ENCODE measurements around the gene HSPA1L.

Gene HSPA1L

DNA sequence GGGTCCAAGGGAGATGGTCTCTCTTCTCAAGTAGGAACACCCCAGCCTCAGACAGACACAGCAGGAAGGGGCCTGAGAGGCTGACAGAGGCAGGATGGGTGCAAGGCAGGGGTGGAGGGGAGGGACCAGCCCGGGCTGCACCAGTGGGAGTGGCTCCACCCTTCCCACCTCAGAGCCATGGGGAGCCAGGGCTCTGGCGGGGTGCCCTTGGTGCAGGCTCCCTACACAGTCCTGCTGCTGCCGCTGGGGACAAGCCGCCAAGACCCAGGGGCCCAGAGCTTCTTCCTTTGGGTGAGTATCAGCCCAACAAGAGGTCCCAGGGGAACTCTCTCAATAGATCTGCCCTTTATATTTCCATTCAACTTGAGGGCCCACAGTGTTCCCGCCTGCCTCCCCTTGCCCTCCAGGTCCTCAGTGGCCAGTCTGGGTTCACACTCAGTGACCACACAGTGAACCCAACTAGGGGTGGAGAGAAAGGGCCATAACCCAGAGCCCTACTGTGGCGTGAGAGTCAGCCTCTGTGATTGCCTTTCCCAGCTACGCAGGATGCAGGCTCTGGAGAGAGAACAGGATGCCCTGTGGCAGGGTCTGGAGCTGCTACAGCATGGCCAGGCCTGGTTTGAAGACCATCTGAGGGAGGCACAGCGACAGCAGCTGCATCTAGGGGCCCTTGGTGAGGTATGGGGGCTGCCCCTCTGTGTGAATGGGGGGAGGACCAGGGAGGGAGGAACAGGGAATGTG is 52.0 kb downstream of the HSPA1L start:
- H3K27ac ChIP-seq (ENCODE audit: low read length, poor library complexity, severe bottlenecking) = no peak overlapping the region
- no peak for DNase-seq
- no peaks in the 10 kb centered on the region for H3K79me1 ChIP-seq (replicated peaks; ENCODE audit: low read length, poor library complexity, severe bottlenecking)
- H3K4me3 ChIP-seq (ENCODE audit: insufficient read depth in 1 of 2, low read depth in 1 of 2, low read length in 2 of 2) = no peak overlapping the region
- H2AK5ac ChIP-seq (ENCODE audit: low read length, severe bottlenecking) = peak overlapping the region; percentile 53
- no peak overlapping the region for H3K23ac ChIP-seq (ENCODE audit: low read length in 2 of 2)
- H2BK5ac ChIP-seq (ENCODE audit: low read depth, low read length, poor library complexity, severe bottlenecking) = no peak overlapping the region
- H3K4me2 ChIP-seq (ENCODE audit: low read length, poor library complexity, severe bottlenecking) = no peak overlapping the region
- H3K14ac ChIP-seq (ENCODE audit: low read length in 2 of 2) = peak overlapping the region in 1 of 2 experiments; percentile 61
- peak overlapping the region; percentile 64 for H2BK120ac ChIP-seq (ENCODE audit: low read depth, low read length)
- peaks cover 12% of the 10 kb centered on the region for H3K4me1 ChIP-seq (ENCODE audit: control insufficient read depth, insufficient read depth, low read depth, low read length)
- peak overlapping the region; percentile 47 for H3K9ac ChIP-seq (ENCODE audit: low read length)
- H3K27me3 ChIP-seq (ENCODE audit: control insufficient read depth in 1 of 2, insufficient read depth in 1 of 2, low read length in 2 of 2) = peaks cover 0 to 6% of the 10 kb centered on the region in 2 experiments
- peak overlapping the region; percentile 94 for H4K8ac ChIP-seq (ENCODE audit: low read length)
- WGBS = 84% methylated on average over 8 of the region's 8 CpGs
- peak overlapping the region; percentile 20 for H2AFZ ChIP-seq (ENCODE audit: low read depth, low read length)
- H3K4ac ChIP-seq (ENCODE audit: low read depth in 1 of 2, low read length in 2 of 2) = peak overlapping the region; percentile 42 to 78
- peak overlapping the region; percentile 36 for H2BK15ac ChIP-seq (ENCODE audit: low read depth, poor library complexity, severe bottlenecking)
- peak overlapping the region; percentile 98 for H4K91ac ChIP-seq (ENCODE audit: low read length)
- H3K18ac ChIP-seq (ENCODE audit: low read depth in 1 of 2, low read length in 2 of 2) = peak overlapping the region; percentile 80 to 84
- no peaks in the 10 kb centered on the region for H3K9me3 ChIP-seq (ENCODE audit: control insufficient read depth, low read length)
- peaks cover 15 to 27% of the 10 kb centered on the region in 2 experiments for H3K36me3 ChIP-seq (ENCODE audit: control insufficient read depth in 1 of 2, insufficient read depth in 2 of 2, low read depth in 1 of 2, low read length in 2 of 2)
- H2BK12ac ChIP-seq (ENCODE audit: low read length in 2 of 2) = peak overlapping the region; percentile 59 to 83

DNA sequence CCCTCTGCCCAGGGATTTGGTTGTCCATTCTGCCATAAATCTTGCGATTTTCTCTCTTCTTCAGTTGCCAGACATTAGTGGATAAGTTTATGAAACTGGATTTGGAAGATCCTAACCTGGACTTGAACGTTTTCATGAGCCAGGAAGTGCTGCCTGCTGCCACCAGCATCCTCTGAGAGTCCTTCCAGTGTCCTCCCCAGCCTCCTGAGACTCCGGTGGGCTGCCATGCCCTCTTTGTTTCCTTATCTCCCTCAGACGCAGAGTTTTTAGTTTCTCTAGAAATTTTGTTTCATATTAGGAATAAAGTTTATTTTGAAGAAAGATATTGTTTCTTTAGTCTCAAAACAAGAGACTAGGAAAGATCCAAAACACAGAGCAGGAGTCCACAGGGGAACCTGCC is 52.7 kb downstream of the HSPA1L start, which contains the start of gene SAPCD1:
TSS of gene SAPCD1 (plus strand) at position 301 of the 400 bp plus-strand sequence. CDS start 399 bp downstream, outside the sequence.
- no peaks in the 10 kb centered on the region for H3K9me3 ChIP-seq (ENCODE audit: control insufficient read depth, low read length)
- H3K27me3 ChIP-seq (ENCODE audit: control insufficient read depth in 1 of 2, insufficient read depth in 1 of 2, low read length in 2 of 2) = peaks cover 0 to 6% of the 10 kb centered on the region in 2 experiments
- no peak within 1 kb of the TSS for H2BK5ac ChIP-seq (ENCODE audit: low read depth, low read length, poor library complexity, severe bottlenecking)
- peak within 1 kb of the TSS; percentile 42 to 78 for H3K4ac ChIP-seq (ENCODE audit: low read depth in 1 of 2, low read length in 2 of 2)
- WGBS = 87% methylated on average over 3 of the region's 4 CpGs
- peak within 1 kb of the TSS in 1 of 2 experiments; percentile 61 for H3K14ac ChIP-seq (ENCODE audit: low read length in 2 of 2)
- H3K9ac ChIP-seq (ENCODE audit: low read length) = peak within 1 kb of the TSS; percentile 47
- no peak within 1 kb of the TSS for H3K4me3 ChIP-seq (ENCODE audit: insufficient read depth in 1 of 2, low read depth in 1 of 2, low read length in 2 of 2)
- peaks cover 15 to 27% of the 10 kb centered on the region in 2 experiments for H3K36me3 ChIP-seq (ENCODE audit: control insufficient read depth in 1 of 2, insufficient read depth in 2 of 2, low read depth in 1 of 2, low read length in 2 of 2)
- peak within 1 kb of the TSS; percentile 36 for H2BK15ac ChIP-seq (ENCODE audit: low read depth, poor library complexity, severe bottlenecking)
- peak within 1 kb of the TSS; percentile 94 for H4K8ac ChIP-seq (ENCODE audit: low read length)
- peak within 1 kb of the TSS; percentile 59 to 83 for H2BK12ac ChIP-seq (ENCODE audit: low read length in 2 of 2)
- H2BK120ac ChIP-seq (ENCODE audit: low read depth, low read length) = peak within 1 kb of the TSS; percentile 64
- H2AFZ ChIP-seq (ENCODE audit: low read depth, low read length) = peak within 1 kb of the TSS; percentile 20
- peaks cover 12% of the 10 kb centered on the region for H3K4me1 ChIP-seq (ENCODE audit: control insufficient read depth, insufficient read depth, low read depth, low read length)
- H2AK5ac ChIP-seq (ENCODE audit: low read length, severe bottlenecking) = peak within 1 kb of the TSS; percentile 53
- no peak within 1 kb of the TSS for H3K27ac ChIP-seq (ENCODE audit: low read length, poor library complexity, severe bottlenecking)
- no peak within 1 kb of the TSS for H3K4me2 ChIP-seq (ENCODE audit: low read length, poor library complexity, severe bottlenecking)
- H3K79me1 ChIP-seq (replicated peaks; ENCODE audit: low read length, poor library complexity, severe bottlenecking) = no peaks in the 10 kb centered on the region
- no peak for DNase-seq
- peak within 1 kb of the TSS; percentile 98 for H4K91ac ChIP-seq (ENCODE audit: low read length)
- peak within 1 kb of the TSS; percentile 80 to 84 for H3K18ac ChIP-seq (ENCODE audit: low read depth in 1 of 2, low read length in 2 of 2)
- no peak within 1 kb of the TSS for H3K23ac ChIP-seq (ENCODE audit: low read length in 2 of 2)

DNA sequence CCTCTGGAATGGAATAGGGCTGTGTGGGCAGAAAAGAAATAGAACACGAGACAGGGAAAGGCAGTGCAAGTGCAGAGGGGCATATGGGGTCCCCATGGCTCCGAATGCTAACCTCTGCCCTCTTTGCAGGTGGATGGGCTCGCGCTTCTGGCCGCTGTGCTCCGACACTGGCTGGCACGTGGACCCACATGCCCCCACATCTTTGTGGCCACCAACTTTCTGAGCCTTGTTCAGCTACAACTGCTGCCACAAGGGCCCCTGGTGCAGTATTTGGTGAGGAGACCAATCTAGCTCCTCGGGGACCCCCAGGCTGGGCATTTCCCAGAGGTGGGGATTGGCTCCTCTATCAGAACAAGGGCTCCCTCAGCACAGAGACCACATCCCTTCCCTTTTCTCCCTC is 53.7 kb downstream of the HSPA1L start:
- Histone ChIP-seq H3K18ac (ENCODE audit: low read depth in 1 of 2, low read length in 2 of 2) (no peak overlapping the region), H3K9me3 (ENCODE audit: control insufficient read depth, low read length) (no peaks in the 10 kb centered on the region), H3K36me3 (ENCODE audit: control insufficient read depth in 1 of 2, insufficient read depth in 2 of 2, low read depth in 1 of 2, low read length in 2 of 2) (peaks cover 15 to 27% of the 10 kb centered on the region in 2 experiments), H3K4ac (ENCODE audit: low read depth in 1 of 2, low read length in 2 of 2) (no peak overlapping the region), H3K27me3 (ENCODE audit: control insufficient read depth in 1 of 2, insufficient read depth in 1 of 2, low read length in 2 of 2) (peaks cover 0 to 5% of the 10 kb centered on the region in 2 experiments), H2BK12ac (ENCODE audit: low read length in 2 of 2) (no peak overlapping the region), H3K4me2 (ENCODE audit: low read length, poor library complexity, severe bottlenecking) (no peak overlapping the region), H3K79me1 (replicated peaks; ENCODE audit: low read length, poor library complexity, severe bottlenecking) (no peaks in the 10 kb centered on the region), H2BK15ac (ENCODE audit: low read depth, poor library complexity, severe bottlenecking) (no peak overlapping the region), H2BK5ac (ENCODE audit: low read depth, low read length, poor library complexity, severe bottlenecking) (no peak overlapping the region), H3K4me1 (ENCODE audit: control insufficient read depth, insufficient read depth, low read depth, low read length) (peaks cover 6% of the 10 kb centered on the region), H4K8ac (ENCODE audit: low read length) (no peak overlapping the region), H3K4me3 (ENCODE audit: insufficient read depth in 1 of 2, low read depth in 1 of 2, low read length in 2 of 2) (no peak overlapping the region), H3K23ac (ENCODE audit: low read length in 2 of 2) (no peak overlapping the region), H3K9ac (ENCODE audit: low read length) (no peak overlapping the region), H2AFZ (ENCODE audit: low read depth, low read length) (no peak overlapping the region), H3K14ac (ENCODE audit: low read length in 2 of 2) (no peak overlapping the region), H3K27ac (ENCODE audit: low read length, poor library complexity, severe bottlenecking) (no peak overlapping the region), H2BK120ac (ENCODE audit: low read depth, low read length) (no peak overlapping the region), H2AK5ac (ENCODE audit: low read length, severe bottlenecking) (no peak overlapping the region), H4K91ac (ENCODE audit: low read length) (no peak overlapping the region)
- 99% methylated on average over 7 of the region's 8 CpGs for WGBS
- no peak for DNase-seq

- no peak overlapping the region for H3K23ac ChIP-seq (ENCODE audit: low read length in 2 of 2)
- H3K36me3 ChIP-seq (ENCODE audit: control insufficient read depth in 1 of 2, insufficient read depth in 2 of 2, low read depth in 1 of 2, low read length in 2 of 2) = peaks cover 15 to 27% of the 10 kb centered on the region in 2 experiments
- H2BK120ac ChIP-seq (ENCODE audit: low read depth, low read length) = no peak overlapping the region
- H3K27me3 ChIP-seq (ENCODE audit: control insufficient read depth in 1 of 2, insufficient read depth in 1 of 2, low read length in 2 of 2) = no peaks in the 10 kb centered on the region
- H2BK5ac ChIP-seq (ENCODE audit: low read depth, low read length, poor library complexity, severe bottlenecking) = no peak overlapping the region
- H3K4me2 ChIP-seq (ENCODE audit: low read length, poor library complexity, severe bottlenecking) = no peak overlapping the region
- DNase-seq = no peak
- no peak overlapping the region for H2BK12ac ChIP-seq (ENCODE audit: low read length in 2 of 2)
- no peak overlapping the region for H4K8ac ChIP-seq (ENCODE audit: low read length)
- H4K91ac ChIP-seq (ENCODE audit: low read length) = no peak overlapping the region
- 99% methylated on average over 3 of the region's 5 CpGs for WGBS
- no peak overlapping the region for H2AK5ac ChIP-seq (ENCODE audit: low read length, severe bottlenecking)
- H2BK15ac ChIP-seq (ENCODE audit: low read depth, poor library complexity, severe bottlenecking) = no peak overlapping the region
- no peak overlapping the region for H3K27ac ChIP-seq (ENCODE audit: low read length, poor library complexity, severe bottlenecking)
- H3K9ac ChIP-seq (ENCODE audit: low read length) = no peak overlapping the region
- no peaks in the 10 kb centered on the region for H3K79me1 ChIP-seq (replicated peaks; ENCODE audit: low read length, poor library complexity, severe bottlenecking)
- H3K4me3 ChIP-seq (ENCODE audit: insufficient read depth in 1 of 2, low read depth in 1 of 2, low read length in 2 of 2) = no peak overlapping the region
- no peak overlapping the region for H3K14ac ChIP-seq (ENCODE audit: low read length in 2 of 2)
- H3K18ac ChIP-seq (ENCODE audit: low read depth in 1 of 2, low read length in 2 of 2) = no peak overlapping the region
- H3K9me3 ChIP-seq (ENCODE audit: control insufficient read depth, low read length) = no peaks in the 10 kb centered on the region
- no peak overlapping the region for H2AFZ ChIP-seq (ENCODE audit: low read depth, low read length)
- H3K4me1 ChIP-seq (ENCODE audit: control insufficient read depth, insufficient read depth, low read depth, low read length) = peaks cover 5% of the 10 kb centered on the region
- no peak overlapping the region for H3K4ac ChIP-seq (ENCODE audit: low read depth in 1 of 2, low read length in 2 of 2)
Observed at GRCh38 chr6:31760790-31761189, 54.3 kb downstream of the HSPA1L start.

Data from mesenchymal stem cell (in vitro differentiated cells and primary cell).